ENCODE measurements around the gene RPAP2.
"Not testable (repeated sequence)": the region's sequence is repeated elsewhere in the genome, so short reads cannot be mapped to it uniquely, and the experiment has no call there.

The RPAP2 gene

DNA sequence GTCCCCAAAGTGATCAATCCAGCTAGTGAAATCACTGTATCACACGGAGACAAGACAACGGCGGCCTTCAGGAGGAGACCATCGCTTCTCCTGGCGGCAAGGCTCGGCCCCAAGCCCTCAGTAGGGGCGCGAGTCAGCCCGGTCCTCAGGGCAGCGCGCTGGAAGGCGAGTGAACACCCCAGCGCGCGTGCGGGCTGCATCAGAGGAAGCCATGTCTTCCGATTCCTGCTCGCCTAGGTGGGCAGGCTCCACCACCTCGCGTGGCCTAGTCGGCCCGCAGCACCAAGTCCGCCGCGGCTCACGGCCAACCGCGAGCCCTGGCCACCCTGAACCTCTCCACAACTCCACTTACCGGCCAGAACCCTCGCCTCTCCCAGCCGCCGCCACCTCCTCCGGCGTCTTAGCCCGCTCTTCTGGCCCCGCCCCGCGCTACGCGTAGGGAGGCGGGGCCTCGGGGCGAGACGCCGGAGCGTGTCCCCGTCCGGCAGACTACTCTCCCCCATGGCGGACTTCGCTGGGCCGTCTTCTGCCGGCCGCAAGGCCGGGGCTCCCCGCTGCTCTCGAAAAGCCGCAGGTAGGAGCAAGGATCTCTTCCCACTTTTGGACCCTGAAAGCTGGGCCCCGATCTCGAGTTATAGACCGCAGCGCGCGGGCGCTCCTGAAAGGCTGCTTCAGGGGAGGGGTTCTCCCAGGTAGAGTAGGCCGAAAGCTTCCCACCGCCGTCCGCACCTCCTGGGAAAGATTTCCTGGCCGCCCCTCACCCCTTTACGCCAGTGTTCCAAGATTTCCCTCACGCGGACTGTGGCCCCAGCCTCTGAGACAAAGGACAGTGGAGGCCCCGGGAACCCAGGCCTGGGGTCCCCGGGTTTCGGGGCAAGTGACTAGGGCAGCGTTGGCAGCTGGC lies at the start of gene RPAP2, which contains the start of gene GLMN:
Gene RPAP2 (plus strand): TSS at position 487 of the 904 bp plus-strand sequence. CDS start 15 bp downstream, at position 502.
Gene GLMN (minus strand): TSS at position 415 of the 904 bp plus-strand sequence. CDS start 988 bp downstream, outside the sequence.
- DNase-seq = peak; percentile 52 to 58

DNA sequence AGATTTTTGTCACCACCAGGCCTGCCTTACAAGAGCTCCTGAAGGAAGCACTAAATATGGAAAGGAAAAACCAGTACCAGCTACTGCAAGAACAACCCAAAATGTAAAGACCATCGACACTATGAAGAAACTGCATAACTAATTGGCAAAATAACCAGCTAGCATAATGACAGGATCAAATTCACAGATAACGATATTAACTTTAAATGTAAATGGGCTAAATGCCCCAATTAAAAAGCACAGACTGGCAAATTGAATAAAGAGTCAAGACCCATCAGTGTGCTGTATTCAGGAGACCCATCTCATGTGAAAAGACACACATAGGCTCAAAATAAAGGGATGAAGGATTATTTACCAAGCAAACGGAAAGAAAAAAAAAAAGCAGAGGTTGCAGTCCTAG lies 44.1 kb upstream of the RPAP2 start:
- not testable (repeated sequence) for DNase-seq

GRCh38 chr1:92259350-92259749 lies 39.5 kb upstream of the RPAP2 start:
- DNase-seq = no peak

DNA sequence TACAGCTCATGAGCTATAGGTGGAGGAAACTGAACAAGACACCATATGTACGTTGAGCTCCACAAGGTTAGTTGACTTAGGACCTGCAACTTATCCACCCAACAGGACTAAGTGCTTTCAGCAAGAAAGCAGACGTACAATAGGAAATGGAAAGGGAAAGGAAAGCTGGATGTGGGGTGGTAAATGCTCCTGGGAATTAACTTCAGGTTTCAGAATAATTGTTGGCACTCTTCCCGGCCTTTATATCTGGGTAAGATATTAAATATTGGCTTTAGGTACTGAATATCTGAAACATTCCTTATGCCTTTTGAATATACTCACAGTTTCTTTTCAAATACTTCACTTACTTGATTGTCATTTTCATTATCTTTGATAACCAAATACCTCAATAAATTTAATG lies 36.3 kb upstream of the RPAP2 start:
- DNase-seq = no peak

DNA sequence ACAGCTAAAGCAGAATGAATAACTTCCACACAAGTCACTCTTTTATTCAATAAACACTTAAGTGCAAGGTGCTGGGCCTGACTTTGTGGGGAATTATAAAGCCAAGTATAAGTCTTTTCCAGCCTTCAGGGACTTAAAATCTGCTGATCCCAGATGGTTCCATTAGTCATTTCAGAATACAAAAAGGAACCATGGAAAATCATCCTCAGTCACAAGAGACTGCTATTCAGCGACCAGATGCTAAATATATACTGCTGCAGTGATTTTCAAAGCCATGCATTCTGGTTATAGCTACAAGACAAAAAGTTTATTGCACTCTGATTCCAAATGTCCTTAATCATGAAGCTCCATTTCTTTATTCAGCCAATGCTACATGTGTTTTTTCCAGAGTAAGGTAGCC lies 25.8 kb upstream of the RPAP2 start:
- DNase-seq = no peak

DNA sequence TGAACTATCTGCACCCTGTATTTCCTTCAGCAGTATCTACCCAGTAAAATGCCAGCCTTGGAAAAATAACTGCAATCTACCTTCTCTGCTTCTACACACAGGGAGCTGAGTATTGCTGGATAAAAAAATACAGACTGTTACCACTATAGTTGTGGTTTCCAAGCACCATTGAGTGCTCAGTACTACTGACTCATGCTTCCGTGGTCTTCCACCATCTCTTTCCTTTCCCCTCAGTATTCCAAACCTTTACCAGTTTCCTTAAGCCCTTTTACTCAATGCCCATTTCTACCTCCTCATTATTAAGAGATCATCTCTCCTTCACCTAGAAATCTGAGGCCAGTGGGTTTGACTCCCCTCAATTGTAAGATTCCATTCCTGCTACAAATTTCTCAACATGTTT lies 23.9 kb upstream of the RPAP2 start:
- DNase-seq = no peak

GRCh38 chr1:92276082-92276481 lies 22.8 kb upstream of the RPAP2 start:
- no peak for DNase-seq

- no peak for DNase-seq
These were observed 21.6 kb upstream of the RPAP2 start for GRCh38 chr1:92277105-92277723.

DNA sequence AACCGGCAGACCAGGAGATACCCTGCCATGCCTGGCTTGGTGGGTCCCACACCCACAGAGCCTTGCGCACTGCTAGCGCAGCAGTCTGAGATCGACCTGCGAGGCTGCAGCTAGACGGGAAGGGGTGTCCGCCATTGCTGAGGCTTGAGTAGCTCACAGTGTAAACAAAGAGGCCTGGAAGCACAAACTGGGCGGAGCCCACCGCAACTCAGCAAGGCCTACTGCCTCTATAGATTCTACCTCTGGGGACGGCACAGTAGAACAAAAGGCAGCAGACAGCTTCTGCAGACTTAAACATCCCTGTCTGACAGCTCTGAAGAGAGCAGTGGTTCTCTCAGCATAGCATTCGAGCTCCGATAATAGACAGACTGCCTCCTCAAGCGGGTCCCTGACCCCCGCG lies 19.1 kb upstream of the RPAP2 start:
- not testable (repeated sequence) for DNase-seq

GRCh38 chr1:92281411-92281810 lies 17.4 kb upstream of the RPAP2 start:
- DNase-seq = not testable (repeated sequence)

DNA sequence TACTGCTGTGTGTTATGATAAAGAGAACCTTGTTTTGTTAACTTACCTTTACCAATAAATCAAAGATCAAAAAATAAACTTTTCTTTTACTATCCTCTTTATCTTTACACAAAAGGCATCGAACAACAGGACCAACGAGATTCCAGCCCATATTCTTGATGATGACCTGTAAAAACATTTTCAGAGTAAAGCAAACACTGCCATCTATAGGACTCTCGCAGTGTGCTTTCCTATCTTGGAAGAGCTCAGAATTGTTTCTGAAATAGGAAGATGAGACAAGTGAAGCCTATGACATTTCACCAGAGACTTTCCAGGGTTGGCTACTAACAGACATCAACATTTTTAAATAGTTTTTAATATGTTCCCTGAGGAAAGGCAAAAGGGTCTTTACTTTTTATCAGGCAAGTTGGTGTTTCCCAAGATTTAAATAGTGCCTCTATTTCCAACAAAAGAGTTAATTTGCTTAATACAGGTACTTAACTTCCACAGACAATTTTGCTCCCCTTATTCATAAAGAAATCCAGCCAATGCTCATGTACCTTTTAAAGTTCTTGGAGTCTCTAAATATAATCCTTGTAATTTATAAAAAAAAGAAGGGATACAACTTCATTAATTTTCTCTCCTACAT lies 7.4 kb upstream of the RPAP2 start:
- no peak for DNase-seq

GRCh38 chr1:92298213-92298572 lies 666 bp upstream of the RPAP2 start:
- no peak for DNase-seq

- DNase-seq = no peak
These were observed 755 bp downstream of the RPAP2 start for GRCh38 chr1:92299477-92300150.

DNA sequence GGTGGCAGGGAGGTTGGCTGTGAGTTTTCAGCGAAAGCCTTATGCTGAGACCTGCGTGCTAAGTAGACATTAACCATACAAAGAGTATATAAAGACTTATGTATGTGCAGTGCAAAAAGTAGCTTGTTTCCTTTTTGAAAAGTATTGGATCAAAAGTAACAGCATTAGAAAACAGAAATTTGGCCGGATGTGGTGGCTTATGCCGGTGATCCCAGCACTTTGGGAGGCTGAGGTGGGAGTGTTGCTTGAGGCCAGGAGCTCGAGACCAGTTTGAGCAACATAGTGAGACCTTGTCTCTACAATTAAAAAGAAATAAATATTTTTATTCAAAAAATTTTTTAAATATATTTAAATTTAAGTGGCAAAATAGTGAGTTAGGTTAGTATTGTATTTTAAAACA lies 2.2 kb downstream of the RPAP2 start:
- no peak for DNase-seq

DNA sequence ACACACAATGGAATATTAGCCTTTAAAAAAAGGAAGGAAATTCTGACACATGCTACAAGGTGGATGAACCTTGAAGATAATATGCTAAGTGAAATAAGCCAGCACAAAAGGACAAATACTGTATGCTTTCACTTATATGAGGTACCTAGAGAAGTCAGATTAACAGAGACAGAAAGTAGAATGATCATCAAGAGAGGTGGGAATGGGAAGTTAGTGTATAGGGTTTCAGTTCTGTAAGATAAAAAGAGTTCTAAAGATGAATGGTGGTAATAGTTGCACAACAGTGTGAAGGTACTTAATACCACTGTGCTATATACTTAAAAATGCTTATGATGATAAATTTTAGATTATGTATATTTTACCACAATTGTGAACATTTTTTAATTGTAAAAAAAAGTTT lies 7.2 kb downstream of the RPAP2 start:
- no peak for DNase-seq

- no peak for DNase-seq
These were observed 9.1 kb downstream of the RPAP2 start for GRCh38 chr1:92307980-92308379.

DNA sequence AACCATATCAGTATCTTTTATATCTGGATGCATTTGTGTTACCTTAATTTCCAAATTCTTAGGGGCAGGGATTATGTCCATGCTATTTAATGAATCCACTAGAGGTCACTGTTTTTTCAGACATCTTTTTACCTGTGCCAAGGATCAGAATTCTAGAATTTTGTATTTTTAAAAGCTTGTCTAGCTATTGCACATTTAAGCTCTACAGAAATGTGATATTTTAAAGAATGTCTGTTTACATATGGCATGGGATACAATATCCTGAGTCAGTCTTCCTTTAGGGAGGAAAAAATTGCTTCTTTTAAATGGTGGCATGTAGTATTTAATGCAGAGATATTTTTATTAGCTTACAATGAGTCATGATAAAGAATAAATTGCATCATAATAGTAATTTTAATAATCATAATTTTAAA lies 11.3 kb downstream of the RPAP2 start:
- DNase-seq = no peak

DNA sequence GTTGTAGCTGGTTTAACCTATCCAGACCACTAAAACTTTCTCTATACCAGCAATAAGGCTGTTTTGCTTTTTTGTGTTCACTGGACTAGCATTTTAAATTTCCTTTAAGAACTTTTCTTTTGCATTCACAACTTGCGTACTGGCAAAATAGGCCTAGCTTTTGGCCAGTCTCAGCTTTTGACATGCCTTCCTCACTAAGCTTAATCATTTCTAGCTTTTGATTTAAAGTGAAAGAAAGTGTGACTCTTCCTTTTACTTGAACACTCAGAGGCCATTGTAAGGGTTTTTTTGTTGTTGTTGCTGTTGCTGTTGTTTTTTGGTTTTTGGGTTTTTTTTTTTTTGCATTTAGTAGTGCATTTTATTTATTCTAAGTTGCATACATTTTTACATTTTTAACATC lies 15.2 kb downstream of the RPAP2 start:
- no peak for DNase-seq

DNA sequence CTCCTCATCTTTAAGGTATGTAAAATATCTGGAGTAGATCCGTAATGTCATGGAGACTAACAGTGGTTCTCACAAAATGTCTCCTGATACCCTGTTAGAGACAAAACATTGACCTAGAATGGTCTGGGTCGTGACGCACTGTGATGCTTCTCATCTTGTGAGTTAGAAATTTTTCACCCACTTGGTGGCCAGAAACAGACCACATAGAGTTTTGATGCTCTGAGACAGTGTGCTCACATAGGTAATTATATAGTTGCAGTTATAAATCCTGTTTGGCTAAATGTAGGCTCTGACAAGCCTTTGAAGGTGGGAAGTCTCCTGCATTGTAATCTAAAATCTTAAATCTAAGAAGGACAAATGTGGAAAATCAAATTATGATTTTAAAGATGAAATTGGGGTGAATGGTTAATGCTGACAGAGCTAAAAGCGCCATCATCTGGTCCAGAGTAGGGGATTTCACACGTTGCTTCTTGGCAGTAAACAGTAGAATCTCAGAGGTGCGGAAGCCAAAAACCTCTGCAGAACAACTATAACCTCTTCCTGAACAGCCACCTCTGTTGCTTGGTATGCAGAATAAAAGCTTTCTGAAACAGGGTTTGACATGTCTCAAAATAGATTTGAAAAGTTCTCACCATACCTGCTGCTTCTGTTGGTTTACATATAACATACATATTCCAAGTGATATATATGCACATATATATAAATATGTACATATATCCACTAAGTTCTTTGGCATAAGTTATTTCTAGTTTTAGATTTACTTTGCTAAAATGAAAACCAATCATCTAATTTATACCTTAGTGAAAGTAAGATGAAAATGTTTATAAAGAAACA lies 17.1 kb downstream of the RPAP2 start:
- DNase-seq = peak in 1 of 2 experiments; percentile 13

DNA sequence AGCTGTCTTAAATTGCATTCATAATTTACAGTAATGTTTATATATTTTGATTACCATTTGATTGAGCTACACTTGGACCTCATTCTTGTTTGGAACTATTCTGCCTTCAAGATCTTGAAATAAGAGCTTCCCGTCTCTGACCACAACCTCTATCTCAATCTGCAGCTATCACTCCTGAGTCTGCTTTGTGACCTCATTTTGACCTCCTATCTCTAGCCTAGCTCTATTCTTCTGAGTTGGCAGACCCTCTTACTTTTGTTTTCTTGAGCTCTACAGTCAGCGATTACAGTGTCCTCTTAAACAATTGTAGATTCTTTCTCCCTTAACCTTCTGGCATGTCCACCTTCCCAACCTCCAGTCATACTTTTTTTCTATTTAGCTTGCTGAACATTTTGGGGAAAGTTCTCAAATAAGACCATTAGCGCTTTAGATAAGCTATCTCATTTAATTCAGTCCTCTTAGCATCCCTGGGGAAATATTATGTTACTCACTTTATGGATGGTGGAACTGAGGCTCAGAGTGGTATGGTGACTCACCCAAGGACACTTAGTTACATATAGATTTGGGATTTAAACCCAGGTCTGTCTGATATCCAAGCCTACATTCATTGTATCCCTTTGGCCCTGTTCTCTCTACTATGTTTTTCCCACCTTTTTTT lies 19.1 kb downstream of the RPAP2 start:
- no peak for DNase-seq

Data from activated CD4-positive, alpha-beta T cell treated with anti-CD3 and anti-CD28 coated beads, Interleukin-2, amount 50 U/mL, for 4 hours (primary cell).